ENCODE measurements around the gene TMIGD1. TPM values are rescaled to one million over a fixed set of nuclear protein-coding genes. Genes with fewer than 3 reads are reported as not detected.

Gene TMIGD1
- total and polyA plus RNA-seq, 2 experiments from 2014 or later: not detected

GRCh38 chr17:30376621-30377452 lies 43.0 kb upstream of the TMIGD1 start (continued):
- TF ChIP-seq CTCF (conservative IDR thresholded peaks at IDR 0.05; ENCODE audit: low read depth in 2 of 2) (no peak), EZH2 (IDR thresholded peaks at IDR 0.05; ENCODE audit: low read depth, unreplicated experiment) (no peak)

GRCh38 chr17:30375661-30376060 lies 41.8 kb upstream of the TMIGD1 start:
- Histone ChIP-seq H3K4me1 (ENCODE audit: insufficient read depth) (peaks cover 28% of the 10 kb centered on the region), H3K27me3 (ENCODE audit: insufficient read depth) (peaks cover 38% of the 10 kb centered on the region), H4K20me1 (replicated peaks; ENCODE audit: insufficient read depth) (peaks cover 10% of the 10 kb centered on the region; the same call in 1 of the 2 replicates), H3K36me3 (ENCODE audit: insufficient read depth) (no peaks in the 10 kb centered on the region), H3K9me2 (ENCODE audit: insufficient read depth) (no peaks in the 10 kb centered on the region), H3K4me2 (no peak overlapping the region), H2AFZ (no peak overlapping the region), H3K27ac (ENCODE audit: low read depth) (no peak overlapping the region), H3K4me3 (no peak overlapping the region), H3F3A (replicated peaks; ENCODE audit: low read depth) (no peaks in the 10 kb centered on the region), H3K79me2 (replicated peaks; ENCODE audit: insufficient read depth) (peaks cover 8% of the 10 kb centered on the region)
- DNase-seq (ENCODE audit: low spot score) (no peak), ATAC-seq (no peak)
- Mint-ChIP-seq H3K9me3 (no peaks in the 10 kb centered on the region), H3K4me1 (peaks cover 39% of the 10 kb centered on the region), H3K27ac (no peak overlapping the region), H3K4me3 (no peak overlapping the region), H3K27me3 (ENCODE audit: insufficient read depth, low read depth, poor library complexity) (peaks cover 31% of the 10 kb centered on the region), H3K36me3 (ENCODE audit: low read depth) (no peaks in the 10 kb centered on the region; the same call in 2 of the 3 replicates)
- TF ChIP-seq ZNF114 (CRISPR knock-in tag; IDR thresholded peaks at IDR 0.05) (no peak), JUNB (IDR thresholded peaks at IDR 0.05; ENCODE audit: unreplicated experiment) (no peak), STAT1 (IDR thresholded peaks at IDR 0.05; ENCODE audit: unreplicated experiment) (no peak), ZNF331 (CRISPR knock-in tag; IDR thresholded peaks at IDR 0.05; ENCODE audit: low read depth) (no peak), REST (IDR thresholded peaks at IDR 0.05; ENCODE audit: unreplicated experiment) (no peak), EZH2phosphoT487 (IDR thresholded peaks at IDR 0.05; ENCODE audit: unreplicated experiment) (no peak), CTCF (conservative IDR thresholded peaks at IDR 0.05; ENCODE audit: low read depth in 2 of 2) (no peak), POLR2AphosphoS5 (IDR thresholded peaks at IDR 0.05; ENCODE audit: low read depth) (no peak), ZNF462 (CRISPR knock-in tag; IDR thresholded peaks at IDR 0.05) (no peak)

All from GM23338 (cell line).